Esophagus squamous epithelium (tissue), 5 donors: ENCODE data around the gene NDC80. TPM values are rescaled to one million over a fixed set of nuclear protein-coding genes. Genes with fewer than 3 reads are reported as not detected.
A peak's percentile ranks its signal among the peaks of the same experiment; 100 is the strongest.

Experiments used
- DNase-seq: peaks from one replicate; lab custom pipeline; 2025; lab: John Stamatoyannopoulos, UW
- H3K27ac ChIP-seq, 4 donors: fragments of 200-600 bp; sonication (generic); one replicate each; pipeline ENCODE4 v1.5.1; 2016 to 2019; ENCODE audit warnings: mild to moderate bottlenecking in 1 of 4
- H3K27me3 ChIP-seq, 4 donors: fragments of 200-600 bp; sonication (generic); 1 replicate in 3 of 4; 2 replicates in 1 of 4; pipeline versions ENCODE4 v1.5.1 to v1.6.0; 2017 to 2021; ENCODE audit warnings: antibody characterized with exemption in 1 of 4
- H3K36me3 ChIP-seq, 3 donors: fragments of 200-600 bp; sonication (generic); one replicate each; pipeline ENCODE4 v1.5.1; 2016 to 2019
- H3K4me1 ChIP-seq, 3 donors: fragments of 200-600 bp; sonication (generic); one replicate each; pipeline ENCODE4 v1.5.1; 2017 to 2019
- H3K4me3 ChIP-seq, 4 donors: fragments of 200-600 bp; sonication (generic); 1 replicate in 3 of 4; 2 replicates in 1 of 4; pipeline ENCODE4 v1.5.1; 2016 to 2019; ENCODE audit warnings: mild to moderate bottlenecking in 2 of 4, moderate library complexity in 1 of 4
- H3K9me3 ChIP-seq, 3 donors: fragments of 200-600 bp; sonication (generic); one replicate each; pipeline ENCODE4 v1.5.1; 2016 to 2019
- POLR2A ChIP-seq, 4 donors: fragments of 450-650 bp; IDR thresholded peaks; one replicate each; pipeline ENCODE4 v1.6.1; 2017; ENCODE audit warnings: antibody characterized with exemption in 4 of 4, mild to moderate bottlenecking in 4 of 4, moderate library complexity in 3 of 4
- WGBS, 2 donors: methylation state at CpG; one replicate each; pipeline ENCODE4 v1.1.5; 2018; 5-methylcytosine and 5-hydroxymethylcytosine counted together
- intact Hi-C: fragments of 100-400 bp; cut with DNase I; formaldehyde crosslinking; loops from one replicate; pipeline ENCODE4 v1.15.0; 2022
- total RNA-seq, 4 donors: library from RNA; depleted of rRNA; stranded (reverse); fragments of >200 nt; gene quantifications; one replicate each; pipeline ENCODE4 v1.1.0, GENCODE V29; 2016
- TF ChIP-seq, protein P1 (sequence below), 6 experiments: fragments of 450-650 bp in 4 of 6; fragments of 200-600 bp in 2 of 6; sonication (generic) in 2 of 6; IDR thresholded peaks; one replicate each; pipeline ENCODE4 v1.5.1; 2016 to 2019; ENCODE audit warnings: antibody characterized with exemption in 6 of 6, mild to moderate bottlenecking in 4 of 6, moderate library complexity in 4 of 6
- donor health status: DM: yes; HTN: yes; CAD: no.

Gene NDC80
- total RNA-seq, 4 donors from 2014 or later: 2.9 to 13.8 (median 8.0) TPM

DNA sequence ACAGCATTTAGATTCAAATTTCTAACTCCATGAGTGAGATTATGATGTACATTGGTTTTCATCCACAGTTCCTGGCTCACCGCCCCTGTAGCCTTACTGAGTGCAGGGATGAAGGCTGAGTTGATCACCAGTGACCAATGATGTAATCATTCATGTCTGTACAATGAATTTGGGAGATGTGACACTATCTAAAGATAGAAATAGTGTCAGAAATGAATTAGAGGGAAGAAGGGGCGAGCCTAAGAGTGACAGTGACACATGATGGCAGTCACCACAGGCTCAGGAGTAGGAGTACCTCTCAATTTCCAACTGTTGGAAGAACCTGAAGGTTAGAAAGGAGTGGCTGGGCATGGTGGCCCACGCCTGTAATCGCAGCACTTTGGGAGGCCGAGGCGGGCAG, 3.2 kb upstream of the NDC80 start:
- no peak for DNase-seq
- Histone ChIP-seq H3K9me3 (no peaks in the 10 kb centered on the region), H3K4me3 (no peak overlapping the region), H3K36me3 (peaks cover 0 to 25% (median 0%) of the 10 kb centered on the region in 3 donors), H3K27ac (no peak overlapping the region), H3K4me1 (peaks cover 6 to 34% (median 11%) of the 10 kb centered on the region in 3 donors), H3K27me3 (no peaks in the 10 kb centered on the region)
- intact Hi-C loops: no loop called here
- WGBS, 2 donors: 85 to 91% methylated on average over 3 to 5 of the region's 6 CpGs
- TF ChIP-seq, protein P1, sequence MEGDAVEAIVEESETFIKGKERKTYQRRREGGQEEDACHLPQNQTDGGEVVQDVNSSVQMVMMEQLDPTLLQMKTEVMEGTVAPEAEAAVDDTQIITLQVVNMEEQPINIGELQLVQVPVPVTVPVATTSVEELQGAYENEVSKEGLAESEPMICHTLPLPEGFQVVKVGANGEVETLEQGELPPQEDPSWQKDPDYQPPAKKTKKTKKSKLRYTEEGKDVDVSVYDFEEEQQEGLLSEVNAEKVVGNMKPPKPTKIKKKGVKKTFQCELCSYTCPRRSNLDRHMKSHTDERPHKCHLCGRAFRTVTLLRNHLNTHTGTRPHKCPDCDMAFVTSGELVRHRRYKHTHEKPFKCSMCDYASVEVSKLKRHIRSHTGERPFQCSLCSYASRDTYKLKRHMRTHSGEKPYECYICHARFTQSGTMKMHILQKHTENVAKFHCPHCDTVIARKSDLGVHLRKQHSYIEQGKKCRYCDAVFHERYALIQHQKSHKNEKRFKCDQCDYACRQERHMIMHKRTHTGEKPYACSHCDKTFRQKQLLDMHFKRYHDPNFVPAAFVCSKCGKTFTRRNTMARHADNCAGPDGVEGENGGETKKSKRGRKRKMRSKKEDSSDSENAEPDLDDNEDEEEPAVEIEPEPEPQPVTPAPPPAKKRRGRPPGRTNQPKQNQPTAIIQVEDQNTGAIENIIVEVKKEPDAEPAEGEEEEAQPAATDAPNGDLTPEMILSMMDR (IDR thresholded peaks at IDR 0.05): no peak
- no peak for TF ChIP-seq POLR2A (IDR thresholded peaks at IDR 0.05)

DNA sequence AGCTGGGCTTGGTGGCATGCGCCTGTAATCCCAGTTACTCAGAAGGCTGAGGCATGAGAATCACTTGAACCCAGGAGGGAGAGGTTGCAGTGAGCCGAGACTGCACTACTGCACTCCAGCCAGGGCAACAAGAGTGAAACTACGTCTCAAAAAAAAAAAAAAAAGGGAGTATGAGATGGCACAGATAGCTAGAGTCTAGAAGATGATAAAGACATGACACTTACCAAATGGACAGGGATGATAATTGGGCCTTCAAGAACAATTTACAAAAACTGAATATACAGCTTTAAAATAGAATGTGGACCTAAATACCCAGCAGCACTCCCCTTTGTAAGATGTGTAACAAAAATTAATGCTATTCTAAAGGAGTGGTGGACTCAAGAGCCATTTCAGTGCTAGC, 2.8 kb upstream of the NDC80 start:
- no peak for TF ChIP-seq POLR2A (IDR thresholded peaks at IDR 0.05)
- TF ChIP-seq, protein P1 (IDR thresholded peaks at IDR 0.05): no peak
- no peak overlapping the region for H3K4me3 ChIP-seq
- intact Hi-C loops: no loop called here
- H3K9me3 ChIP-seq: no peaks in the 10 kb centered on the region
- H3K27ac ChIP-seq: no peak overlapping the region
- H3K27me3 ChIP-seq: no peaks in the 10 kb centered on the region
- no peak for DNase-seq
- 92 to 94% methylated on average over 3 of the region's 3 CpGs for WGBS, 2 donors
- H3K36me3 ChIP-seq: peaks cover 0 to 23% (median 0%) of the 10 kb centered on the region in 3 donors
- H3K4me1 ChIP-seq: peaks cover 6 to 39% (median 11%) of the 10 kb centered on the region in 3 donors

DNA sequence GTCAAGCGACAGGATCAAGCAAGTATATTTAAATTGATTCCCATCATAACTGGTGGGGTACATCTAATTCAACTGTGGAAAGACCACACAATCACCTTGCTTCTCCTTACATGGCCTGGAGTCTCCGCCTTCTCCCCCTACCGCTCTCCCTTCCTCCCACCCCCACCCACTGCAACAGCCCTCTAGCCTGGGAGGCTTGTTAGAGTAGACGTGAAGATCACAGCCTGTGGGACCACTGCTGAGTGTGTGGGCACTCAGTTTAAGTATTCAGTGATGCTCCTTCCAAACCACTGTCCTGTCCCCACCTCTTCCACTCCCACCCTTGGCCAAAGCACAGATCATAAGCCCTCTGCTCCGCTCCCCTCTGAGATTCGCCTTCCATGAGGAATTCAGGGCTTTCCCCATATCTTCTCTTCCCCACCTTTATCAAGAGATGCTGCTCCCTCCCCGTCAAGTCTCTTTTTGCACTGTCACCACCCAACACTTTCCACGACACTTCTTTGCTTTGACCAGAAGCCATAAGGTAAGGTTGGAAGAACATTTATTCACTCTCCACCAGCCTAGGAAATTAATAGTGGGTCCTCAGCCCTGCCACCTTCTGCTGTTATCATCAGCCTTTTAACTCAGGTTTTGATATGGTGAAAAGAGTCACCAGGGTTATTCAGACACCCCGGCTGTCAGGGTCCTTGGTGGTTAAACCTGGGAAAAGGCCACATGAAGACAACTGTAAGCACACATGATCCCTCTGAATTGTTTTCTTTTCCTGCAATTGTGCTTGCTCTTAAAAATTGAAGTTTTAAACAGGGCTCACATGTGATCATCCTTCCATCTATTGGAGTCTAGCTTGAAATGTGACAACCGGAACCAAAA, 1.8 kb upstream of the NDC80 start:
- intact Hi-C loops: loop anchor here (2.0 kb wide), 1 partner anchor 85 kb away; the partner anchor contains the start of gene SMCHD1
- TF ChIP-seq, protein P1 (IDR thresholded peaks at IDR 0.05): no peak
- no peak for TF ChIP-seq POLR2A (IDR thresholded peaks at IDR 0.05)
- peak overlapping the region in 2 of 4 donors; percentile 69 to 90 for H3K4me3 ChIP-seq
- peak overlapping the region in 1 of 4 donors; percentile 98 for H3K27ac ChIP-seq
- H3K9me3 ChIP-seq: no peaks in the 10 kb centered on the region
- H3K4me1 ChIP-seq: peaks cover 6 to 43% (median 11%) of the 10 kb centered on the region in 3 donors
- H3K36me3 ChIP-seq: peaks cover 0 to 15% (median 0%) of the 10 kb centered on the region in 3 donors
- no peaks in the 10 kb centered on the region for H3K27me3 ChIP-seq
- 83% methylated on average over 10 of the region's 10 CpGs for WGBS, 2 donors
- DNase-seq: no peak

DNA sequence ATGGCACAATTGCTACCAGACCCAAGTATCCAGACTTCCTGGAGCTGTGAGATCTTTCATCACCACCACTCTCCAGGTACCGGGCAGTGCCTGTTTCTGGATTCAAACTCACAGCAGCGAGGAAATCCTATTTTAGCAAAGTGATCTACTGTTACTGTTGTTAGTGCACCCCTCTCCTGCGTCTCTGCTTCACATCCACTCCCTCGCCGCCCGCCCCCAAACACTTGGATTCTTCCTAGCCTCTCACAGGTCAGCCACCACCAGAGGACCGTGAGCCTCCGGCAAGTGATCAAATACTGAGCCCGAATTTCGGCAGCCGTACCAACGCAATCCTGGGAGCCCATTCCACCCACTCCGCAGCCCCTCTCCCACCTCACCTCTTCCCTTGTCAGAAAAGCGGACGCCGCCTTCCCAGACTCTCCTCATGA, 571 bp upstream of the NDC80 start:
- DNase-seq: no peak
- intact Hi-C loops: loop anchor here (2.0 kb wide), 1 partner anchor 84 kb away; the partner anchor contains the start of gene SMCHD1
- peaks cover 0 to 15% (median 0%) of the 10 kb centered on the region in 3 donors for H3K36me3 ChIP-seq
- H3K4me1 ChIP-seq: peaks cover 6 to 43% (median 11%) of the 10 kb centered on the region in 3 donors
- H3K27me3 ChIP-seq: no peaks in the 10 kb centered on the region
- TF ChIP-seq POLR2A (IDR thresholded peaks at IDR 0.05): no peak
- TF ChIP-seq, protein P1 (IDR thresholded peaks at IDR 0.05): peak in 2 of 6 experiments; percentile 12 to 32
- peak overlapping the region; percentile 96 to 98 (median 96) for H3K27ac ChIP-seq
- peak overlapping the region; percentile 62 to 90 (median 70) for H3K4me3 ChIP-seq
- no peaks in the 10 kb centered on the region for H3K9me3 ChIP-seq
- WGBS, 2 donors: 0% methylated on average over 14 to 16 of the region's 16 CpGs

DNA sequence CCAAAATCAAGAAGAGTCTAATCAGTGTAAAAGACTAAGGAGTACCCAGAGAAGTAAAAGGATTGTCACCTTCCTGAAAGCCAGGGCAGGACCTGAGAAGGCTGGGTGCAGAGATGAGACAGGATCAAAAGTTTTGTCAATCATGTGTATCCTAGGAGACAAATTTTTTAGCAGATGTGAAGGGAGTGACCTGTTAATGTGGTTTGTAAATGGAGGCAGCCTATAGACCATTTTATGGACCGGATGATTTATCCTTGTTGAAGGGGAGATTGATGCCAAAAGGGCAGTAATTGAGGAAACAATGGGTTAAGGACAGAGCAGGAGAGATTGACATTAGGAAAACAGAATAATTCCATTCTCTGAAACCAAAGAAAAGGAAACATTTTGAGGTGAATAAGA, 813 bp downstream of the NDC80 start:
- intact Hi-C loops: no loop called here
- Histone ChIP-seq H3K9me3 (no peaks in the 10 kb centered on the region), H3K4me1 (peaks cover 6 to 43% (median 11%) of the 10 kb centered on the region in 3 donors), H3K27ac (peak overlapping the region in 3 of 4 donors; percentile 96 to 98 (median 96)), H3K27me3 (no peaks in the 10 kb centered on the region), H3K36me3 (peaks cover 0 to 3% (median 0%) of the 10 kb centered on the region in 3 donors), H3K4me3 (peak overlapping the region; percentile 62 to 90 (median 70))
- no peak for DNase-seq
- WGBS, 2 donors: 0 to 3% methylated on average over 1 of the region's 1 CpG
- TF ChIP-seq, protein P1 (IDR thresholded peaks at IDR 0.05): no peak
- no peak for TF ChIP-seq POLR2A (IDR thresholded peaks at IDR 0.05)
